ENCODE measurements around the gene SAP30L.

DNA sequence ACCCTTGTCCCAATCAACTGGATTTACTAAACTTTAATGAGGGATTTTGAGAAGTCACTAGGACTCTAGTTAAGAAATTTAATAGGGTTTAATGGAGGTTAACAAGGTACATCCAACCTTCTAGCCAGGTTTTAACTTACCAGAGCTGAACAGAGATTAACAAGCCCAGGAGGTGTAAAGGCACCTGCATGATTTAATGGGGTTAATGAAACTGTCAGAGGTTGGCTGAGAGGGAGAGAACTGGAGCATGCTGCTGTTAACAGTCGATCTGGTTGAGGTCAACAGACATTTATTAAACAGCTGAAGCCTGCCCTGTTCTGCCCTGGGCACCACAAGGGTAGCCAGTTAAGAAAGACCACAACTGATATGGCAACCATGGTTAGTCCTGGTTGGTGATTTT, 18.6 kb downstream of the SAP30L start:
- TF ChIP-seq RAD21 (IDR thresholded peaks at IDR 0.05; ENCODE audit: low read depth) (no peak), YY1 (IDR thresholded peaks at IDR 0.05; ENCODE audit: low read depth) (no peak), EP300 (IDR thresholded peaks at IDR 0.05; ENCODE audit: borderline replicate concordance) (no peak), TEAD4 (IDR thresholded peaks at IDR 0.05) (no peak), CEBPB (IDR thresholded peaks at IDR 0.05) (no peak), FOXM1 (IDR thresholded peaks at IDR 0.05; ENCODE audit: borderline replicate concordance, low read depth) (no peak), TAF1 (IDR thresholded peaks at IDR 0.05; ENCODE audit: low read depth) (no peak), NFIC (IDR thresholded peaks at IDR 0.05) (no peak), CREB1 (IDR thresholded peaks at IDR 0.05; ENCODE audit: low read depth) (no peak), EGR1 (IDR thresholded peaks at IDR 0.05) (no peak), TCF12 (IDR thresholded peaks at IDR 0.05; ENCODE audit: low read depth) (no peak), ZBTB7A (IDR thresholded peaks at IDR 0.05; ENCODE audit: low read depth) (no peak)
- TF ChIP-seq, protein P1, sequence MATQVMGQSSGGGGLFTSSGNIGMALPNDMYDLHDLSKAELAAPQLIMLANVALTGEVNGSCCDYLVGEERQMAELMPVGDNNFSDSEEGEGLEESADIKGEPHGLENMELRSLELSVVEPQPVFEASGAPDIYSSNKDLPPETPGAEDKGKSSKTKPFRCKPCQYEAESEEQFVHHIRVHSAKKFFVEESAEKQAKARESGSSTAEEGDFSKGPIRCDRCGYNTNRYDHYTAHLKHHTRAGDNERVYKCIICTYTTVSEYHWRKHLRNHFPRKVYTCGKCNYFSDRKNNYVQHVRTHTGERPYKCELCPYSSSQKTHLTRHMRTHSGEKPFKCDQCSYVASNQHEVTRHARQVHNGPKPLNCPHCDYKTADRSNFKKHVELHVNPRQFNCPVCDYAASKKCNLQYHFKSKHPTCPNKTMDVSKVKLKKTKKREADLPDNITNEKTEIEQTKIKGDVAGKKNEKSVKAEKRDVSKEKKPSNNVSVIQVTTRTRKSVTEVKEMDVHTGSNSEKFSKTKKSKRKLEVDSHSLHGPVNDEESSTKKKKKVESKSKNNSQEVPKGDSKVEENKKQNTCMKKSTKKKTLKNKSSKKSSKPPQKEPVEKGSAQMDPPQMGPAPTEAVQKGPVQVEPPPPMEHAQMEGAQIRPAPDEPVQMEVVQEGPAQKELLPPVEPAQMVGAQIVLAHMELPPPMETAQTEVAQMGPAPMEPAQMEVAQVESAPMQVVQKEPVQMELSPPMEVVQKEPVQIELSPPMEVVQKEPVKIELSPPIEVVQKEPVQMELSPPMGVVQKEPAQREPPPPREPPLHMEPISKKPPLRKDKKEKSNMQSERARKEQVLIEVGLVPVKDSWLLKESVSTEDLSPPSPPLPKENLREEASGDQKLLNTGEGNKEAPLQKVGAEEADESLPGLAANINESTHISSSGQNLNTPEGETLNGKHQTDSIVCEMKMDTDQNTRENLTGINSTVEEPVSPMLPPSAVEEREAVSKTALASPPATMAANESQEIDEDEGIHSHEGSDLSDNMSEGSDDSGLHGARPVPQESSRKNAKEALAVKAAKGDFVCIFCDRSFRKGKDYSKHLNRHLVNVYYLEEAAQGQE (IDR thresholded peaks at IDR 0.05; ENCODE audit: low read depth) = no peak
- TF ChIP-seq, protein P2, sequence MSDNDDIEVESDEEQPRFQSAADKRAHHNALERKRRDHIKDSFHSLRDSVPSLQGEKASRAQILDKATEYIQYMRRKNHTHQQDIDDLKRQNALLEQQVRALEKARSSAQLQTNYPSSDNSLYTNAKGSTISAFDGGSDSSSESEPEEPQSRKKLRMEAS (IDR thresholded peaks at IDR 0.05) = no peak

Data from Ishikawa (cell line).